Measurements from ENCODE around the gene NOTCH2. TPM values are rescaled to one million over a fixed set of nuclear protein-coding genes. Genes with fewer than 3 reads are reported as not detected.
A peak's percentile ranks its signal among the peaks of the same experiment; 100 is the strongest.

Gene NOTCH2
- polyA plus RNA-seq, 3 donors from 2014 or later = 11.6 to 38.1 (median 16.7) TPM

DNA sequence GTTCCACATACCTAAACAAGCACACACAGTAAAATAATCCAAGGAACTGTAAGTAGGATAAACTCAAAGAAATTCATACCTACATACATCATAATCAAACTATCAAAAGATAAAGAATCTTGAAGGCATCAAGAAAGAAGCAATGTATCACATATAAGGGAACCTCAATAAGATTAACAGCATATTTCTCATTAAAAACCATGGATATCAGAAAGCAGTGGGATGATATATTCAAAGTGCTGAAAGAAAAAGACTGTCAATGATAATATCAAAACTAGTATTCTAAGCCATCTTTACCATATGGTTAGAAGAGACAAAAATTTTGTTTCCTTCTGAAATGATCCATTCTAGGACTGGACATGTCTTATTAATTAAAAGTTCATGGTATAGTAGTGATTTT, 136.1 kb downstream of the NOTCH2 start:
- Mint-ChIP-seq H3K9me3 (peaks cover 0 to 2% (median 0%) of the 10 kb centered on the region in 6 donors), H3K36me3 (peaks cover 49 to 54% (median 54%) of the 10 kb centered on the region in 3 donors), H3K4me1 (no peaks in the 10 kb centered on the region), H3K27me3 (ENCODE audit: low read depth in 3 of 3) (no peaks in the 10 kb centered on the region), H3K4me3 (no peak overlapping the region), H3K27ac (no peak overlapping the region)
- DNase-seq = no peak

DNA sequence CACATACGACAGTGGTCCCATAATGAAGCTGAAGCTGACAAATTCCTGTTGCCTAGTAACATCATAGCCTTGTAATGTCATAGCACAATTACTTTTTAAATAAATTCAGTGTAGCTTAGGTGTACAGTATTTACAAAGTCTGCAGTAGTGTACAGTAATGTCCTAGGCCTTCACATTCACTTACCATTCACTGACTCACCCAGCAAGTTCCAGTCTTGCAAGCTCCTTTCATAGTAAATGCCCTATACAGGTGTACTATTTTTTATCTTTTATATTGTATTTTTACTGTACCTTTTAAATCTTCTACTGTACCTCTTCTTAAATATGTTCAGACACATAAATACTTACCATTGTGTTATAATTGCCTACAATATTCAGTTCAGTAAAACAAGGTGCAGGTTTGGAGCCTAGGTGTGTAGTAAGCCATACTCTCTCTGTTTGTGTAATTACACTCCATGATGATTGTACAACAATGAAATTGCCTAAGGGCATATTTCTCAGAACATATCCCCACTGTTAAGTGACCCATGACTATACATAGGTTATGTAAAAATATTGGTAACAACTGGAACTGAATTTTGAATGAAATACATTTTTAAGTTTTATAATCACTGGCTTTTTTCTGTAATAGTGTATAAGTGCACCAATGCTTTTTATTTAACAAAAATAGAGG, 139.7 kb downstream of the NOTCH2 start:
- Mint-ChIP-seq H3K9me3 (peaks cover 0 to 2% (median 0%) of the 10 kb centered on the region in 6 donors), H3K27ac (no peak overlapping the region), H3K36me3 (peaks cover 34 to 55% (median 42%) of the 10 kb centered on the region in 3 donors), H3K4me1 (no peaks in the 10 kb centered on the region), H3K4me3 (no peak overlapping the region), H3K27me3 (ENCODE audit: low read depth in 3 of 3) (no peaks in the 10 kb centered on the region)
- no peak for DNase-seq

DNA sequence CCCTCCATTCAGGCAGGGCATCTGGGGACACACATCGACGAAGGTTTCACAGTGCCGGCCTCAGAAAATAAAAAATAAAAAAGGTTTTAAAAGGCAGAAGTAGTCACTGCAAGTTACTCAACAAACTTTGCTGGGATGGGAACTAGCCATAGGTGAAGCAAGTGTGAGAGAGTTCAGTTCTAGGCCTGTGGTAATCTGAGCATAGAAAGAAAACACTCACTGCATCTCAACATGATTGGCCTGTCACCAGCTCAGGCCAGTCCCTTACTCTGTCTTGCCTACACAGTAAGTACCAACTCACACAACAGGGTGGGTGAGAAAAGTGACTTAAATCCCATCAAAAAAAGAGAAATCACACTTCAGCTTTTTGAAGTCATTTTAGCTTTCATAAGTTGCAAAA, 142.9 kb downstream of the NOTCH2 start:
- peaks cover 26 to 63% (median 33%) of the 10 kb centered on the region in 3 donors for H3K36me3 Mint-ChIP-seq

GRCh38 chr1:119924948-119925898, 144.2 kb downstream of the NOTCH2 start:
- no peaks in the 10 kb centered on the region for H3K9me3 Mint-ChIP-seq
- H3K4me1 Mint-ChIP-seq = no peaks in the 10 kb centered on the region
- H3K4me3 Mint-ChIP-seq = no peak overlapping the region
- peak overlapping the region in 1 of 6 donors; percentile 15 for H3K27ac Mint-ChIP-seq
- H3K36me3 Mint-ChIP-seq = peaks cover 30 to 75% (median 37%) of the 10 kb centered on the region in 3 donors
- H3K27me3 Mint-ChIP-seq (ENCODE audit: low read depth in 3 of 3) = no peaks in the 10 kb centered on the region
- DNase-seq = no peak

More for the DNA sequence above, 142.9 kb downstream of the NOTCH2 start:
- H3K4me3 Mint-ChIP-seq = no peak overlapping the region
- no peak overlapping the region for H3K27ac Mint-ChIP-seq
- no peaks in the 10 kb centered on the region for H3K4me1 Mint-ChIP-seq
- no peak for DNase-seq
- H3K27me3 Mint-ChIP-seq (ENCODE audit: low read depth in 3 of 3) = no peaks in the 10 kb centered on the region
- no peaks in the 10 kb centered on the region for H3K9me3 Mint-ChIP-seq

DNA sequence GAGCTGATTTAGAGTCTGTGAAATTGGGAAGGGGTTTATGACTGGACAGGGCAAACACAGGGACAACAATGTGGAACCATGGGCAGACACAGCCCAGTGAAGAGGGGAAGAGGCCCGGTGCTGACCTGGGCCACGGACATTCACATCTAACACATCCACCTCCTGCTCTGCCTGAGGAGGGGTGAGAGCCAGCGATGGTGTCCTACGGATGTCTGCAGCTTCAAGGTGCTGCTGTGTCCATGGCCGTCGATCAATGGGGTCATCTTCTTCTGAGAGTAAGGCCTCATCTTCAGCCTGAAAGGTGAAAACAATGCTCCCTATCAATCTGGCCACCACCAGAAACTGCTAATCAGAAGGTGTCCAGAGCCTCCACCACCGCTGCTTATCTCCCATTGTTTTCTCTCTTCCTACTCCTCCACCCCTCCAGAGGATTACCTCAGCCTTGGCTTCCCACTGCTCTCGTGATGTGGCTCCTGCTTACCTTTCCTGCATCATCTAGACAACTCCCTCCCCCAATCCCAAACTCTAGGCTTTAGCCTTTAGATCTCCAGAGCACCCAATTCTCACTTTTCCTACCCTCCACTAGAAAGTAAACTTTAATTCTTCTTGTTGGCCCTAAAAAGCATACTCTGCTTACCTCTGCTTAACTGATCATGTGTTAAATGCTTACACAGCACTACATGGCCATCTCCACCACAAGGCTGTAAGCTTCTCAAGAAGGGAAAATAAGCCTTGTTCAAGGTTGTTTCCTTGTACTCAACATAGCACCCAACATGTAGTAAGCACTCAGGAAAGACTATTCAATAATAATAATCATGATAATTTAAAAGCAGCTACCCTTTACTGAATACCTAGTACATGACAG, 149.1 kb downstream of the NOTCH2 start:
- no peaks in the 10 kb centered on the region for H3K4me1 Mint-ChIP-seq
- H3K4me3 Mint-ChIP-seq = no peak overlapping the region
- H3K9me3 Mint-ChIP-seq = peaks cover 0 to 2% (median 0%) of the 10 kb centered on the region in 6 donors
- H3K27me3 Mint-ChIP-seq (ENCODE audit: low read depth in 3 of 3) = no peaks in the 10 kb centered on the region
- peaks cover 48 to 85% (median 52%) of the 10 kb centered on the region in 3 donors for H3K36me3 Mint-ChIP-seq
- H3K27ac Mint-ChIP-seq = peak overlapping the region in 1 of 6 donors; percentile 74
- DNase-seq = no peak

DNA sequence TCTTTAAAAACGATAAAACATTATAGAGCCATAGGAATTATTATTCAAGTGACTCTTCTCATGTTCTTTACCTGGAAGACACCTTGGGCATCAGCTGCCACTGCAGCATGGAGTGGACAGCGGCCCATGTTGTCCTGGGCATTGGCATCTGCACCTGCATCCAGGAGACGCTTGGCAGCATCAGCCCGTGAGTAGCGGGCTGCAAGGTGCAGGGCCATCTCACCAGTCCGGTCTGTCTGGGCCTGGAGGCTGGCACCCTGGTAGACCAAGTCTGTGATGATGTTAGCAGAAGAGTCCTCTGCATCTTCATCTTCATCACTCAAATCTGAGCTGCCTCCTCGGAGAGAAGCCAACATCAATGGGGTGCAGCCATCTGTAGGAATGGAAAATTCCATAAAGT, 150.2 kb downstream of the NOTCH2 start:
- Mint-ChIP-seq H3K27ac (no peak overlapping the region), H3K36me3 (peaks cover 46 to 85% (median 54%) of the 10 kb centered on the region in 3 donors), H3K4me3 (no peak overlapping the region), H3K4me1 (no peaks in the 10 kb centered on the region), H3K9me3 (peaks cover 0 to 2% (median 0%) of the 10 kb centered on the region in 6 donors), H3K27me3 (ENCODE audit: low read depth in 3 of 3) (peaks cover 0 to 2% (median 0%) of the 10 kb centered on the region in 3 donors)
- no peak for DNase-seq

DNA sequence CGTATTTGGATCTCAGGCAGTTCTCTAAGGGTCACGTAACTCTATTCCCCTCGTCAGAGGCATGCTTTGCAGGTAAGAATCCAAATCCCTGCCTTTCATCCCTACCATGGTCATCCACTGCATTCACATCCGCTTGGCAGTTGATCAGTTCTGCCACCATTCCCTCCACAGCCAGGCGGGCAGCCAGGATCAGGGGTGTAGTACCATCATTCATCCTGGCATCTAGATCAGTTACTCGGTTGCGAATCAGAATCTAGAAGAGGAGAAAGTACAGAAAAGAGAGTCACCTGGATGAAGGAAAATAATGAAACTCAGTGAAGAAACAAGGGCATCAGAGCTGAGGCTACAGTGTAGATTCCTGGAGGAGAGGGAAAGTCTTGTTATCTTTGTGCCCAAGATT, 151.2 kb downstream of the NOTCH2 start:
- no peaks in the 10 kb centered on the region for H3K4me1 Mint-ChIP-seq
- H3K36me3 Mint-ChIP-seq = peaks cover 49 to 86% (median 56%) of the 10 kb centered on the region in 3 donors
- H3K4me3 Mint-ChIP-seq = no peak overlapping the region
- DNase-seq = no peak
- peak overlapping the region in 1 of 6 donors; percentile 2 for H3K27ac Mint-ChIP-seq
- H3K9me3 Mint-ChIP-seq = peaks cover 0 to 2% (median 0%) of the 10 kb centered on the region in 6 donors
- peaks cover 0 to 2% (median 0%) of the 10 kb centered on the region in 3 donors for H3K27me3 Mint-ChIP-seq (ENCODE audit: low read depth in 3 of 3)

GRCh38 chr1:119917304-119918055, 152.0 kb downstream of the NOTCH2 start:
- H3K9me3 Mint-ChIP-seq = peaks cover 0 to 2% (median 0%) of the 10 kb centered on the region in 6 donors
- H3K4me1 Mint-ChIP-seq = no peaks in the 10 kb centered on the region
- peak overlapping the region in 3 of 6 donors; percentile 3 to 66 (median 14) for H3K27ac Mint-ChIP-seq
- H3K27me3 Mint-ChIP-seq (ENCODE audit: low read depth in 3 of 3) = peaks cover 0 to 2% (median 0%) of the 10 kb centered on the region in 3 donors
- H3K36me3 Mint-ChIP-seq = peaks cover 47 to 81% (median 49%) of the 10 kb centered on the region in 3 donors
- no peak for DNase-seq
- no peak overlapping the region for H3K4me3 Mint-ChIP-seq

DNA sequence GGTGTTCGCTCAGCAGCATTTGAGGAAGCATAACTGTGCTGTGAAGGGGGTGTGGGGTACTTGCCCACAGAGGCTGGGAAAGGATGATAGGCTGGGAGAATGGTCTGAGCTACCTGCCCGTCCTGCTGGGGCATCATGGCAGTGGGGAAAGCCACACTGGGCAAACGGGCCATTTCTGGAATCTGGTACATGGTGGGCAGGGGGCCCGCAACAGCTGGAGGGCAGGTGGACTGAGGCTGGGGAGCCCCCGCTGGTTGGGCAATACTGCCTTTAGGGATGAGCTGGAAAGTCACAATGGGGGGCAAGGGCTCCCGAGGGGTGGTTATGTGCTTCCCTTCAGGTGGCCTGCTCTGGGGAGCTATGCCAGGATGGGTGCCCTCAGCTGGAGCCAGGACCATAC, 153.9 kb downstream of the NOTCH2 start:
- Mint-ChIP-seq H3K27ac (peak overlapping the region in 1 of 6 donors; percentile 54), H3K36me3 (peaks cover 37 to 64% (median 46%) of the 10 kb centered on the region in 3 donors), H3K27me3 (ENCODE audit: low read depth in 3 of 3) (peaks cover 0 to 2% (median under 1%) of the 10 kb centered on the region in 3 donors), H3K4me1 (peaks cover 6 to 7% of the 10 kb centered on the region in 2 donors), H3K4me3 (no peak overlapping the region), H3K9me3 (peaks cover 0 to 2% (median 0%) of the 10 kb centered on the region in 6 donors)
- no peak for DNase-seq

- Mint-ChIP-seq H3K9me3 (peaks cover 0 to 2% (median 0%) of the 10 kb centered on the region in 6 donors), H3K4me1 (peaks cover 13 to 18% of the 10 kb centered on the region in 2 donors), H3K27ac (no peak overlapping the region), H3K27me3 (ENCODE audit: low read depth in 3 of 3) (peaks cover 0 to 2% (median 2%) of the 10 kb centered on the region in 3 donors), H3K4me3 (no peak overlapping the region), H3K36me3 (peaks cover 34 to 56% (median 43%) of the 10 kb centered on the region in 3 donors)
- DNase-seq = no peak
Measured at GRCh38 chr1:119914071-119914470, 155.4 kb downstream of the NOTCH2 start.

DNA sequence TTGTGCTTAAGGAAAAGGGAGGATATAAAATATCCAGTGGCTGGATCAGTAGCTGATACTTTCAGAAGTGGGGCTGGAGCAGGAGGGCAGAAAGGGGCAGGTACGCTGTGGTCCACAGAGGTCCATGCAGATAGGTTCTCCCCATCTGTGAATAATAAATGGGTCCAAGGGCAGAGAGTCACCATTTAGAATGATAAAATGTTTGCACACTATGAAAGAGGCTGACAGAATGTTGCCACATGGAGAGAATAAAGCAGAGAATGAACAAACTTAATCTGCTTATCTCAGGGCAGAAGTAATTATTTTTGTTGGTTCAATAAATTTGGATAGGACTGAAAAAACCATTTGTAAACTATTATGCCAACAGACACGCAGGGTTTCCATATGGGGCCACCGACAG, 156.5 kb downstream of the NOTCH2 start:
- H3K36me3 Mint-ChIP-seq = peaks cover 29 to 45% (median 34%) of the 10 kb centered on the region in 3 donors
- H3K27me3 Mint-ChIP-seq (ENCODE audit: low read depth in 3 of 3) = peaks cover 0 to 2% (median 2%) of the 10 kb centered on the region in 3 donors
- H3K27ac Mint-ChIP-seq = no peak overlapping the region

DNA sequence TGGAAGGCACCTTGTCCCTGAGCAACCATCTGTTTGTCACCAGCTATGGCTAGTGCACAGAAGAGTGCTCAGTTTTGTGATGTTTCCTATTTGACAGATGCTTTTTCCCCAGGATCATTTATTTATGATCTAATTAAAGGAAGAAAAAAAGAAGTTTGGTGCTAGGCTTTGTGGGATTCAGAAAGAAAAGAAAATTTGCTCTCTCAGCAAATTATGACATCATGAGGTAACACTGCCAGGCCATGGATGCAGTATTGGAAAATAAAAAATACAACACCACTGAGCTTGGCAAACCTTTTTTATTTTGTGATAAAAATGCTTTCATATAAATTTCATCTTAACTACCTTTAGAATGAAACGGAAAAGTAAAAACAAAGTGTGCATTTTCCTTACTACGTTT, 157.7 kb downstream of the NOTCH2 start:
- peaks cover 21 to 35% (median 26%) of the 10 kb centered on the region in 3 donors for H3K36me3 Mint-ChIP-seq
- H3K27me3 Mint-ChIP-seq (ENCODE audit: low read depth in 3 of 3) = peaks cover 0 to 4% (median 2%) of the 10 kb centered on the region in 3 donors
- peaks cover 0 to 4% (median 0%) of the 10 kb centered on the region in 6 donors for H3K9me3 Mint-ChIP-seq
- H3K4me1 Mint-ChIP-seq = peaks cover 13 to 18% of the 10 kb centered on the region in 2 donors
- DNase-seq = no peak
- H3K4me3 Mint-ChIP-seq = no peak overlapping the region
- no peak overlapping the region for H3K27ac Mint-ChIP-seq

More for the DNA sequence above, 156.5 kb downstream of the NOTCH2 start:
- DNase-seq = no peak
- Mint-ChIP-seq H3K4me1 (peaks cover 13 to 18% of the 10 kb centered on the region in 2 donors), H3K4me3 (no peak overlapping the region), H3K9me3 (peaks cover 0 to 2% (median 0%) of the 10 kb centered on the region in 6 donors)

All from immature natural killer cell (primary cell).